Astrocyte (in vitro differentiated cells and primary cell): ENCODE data around the gene LRRN4.
"Not testable (repeated sequence)": the region's sequence is repeated elsewhere in the genome, so short reads cannot be mapped to it uniquely, and the experiment has no call there.

Experiments used
- EZH2 ChIP-seq: IDR thresholded peaks from 2 replicates; pipeline ENCODE4 v1.6.1; 2012; ENCODE audit warnings: mild to moderate bottlenecking, low read length, inconsistent platforms; ENCODE audit not compliant: insufficient read depth
- TF ChIP-seq, protein P1 (sequence below): IDR thresholded peaks from 2 replicates; pipeline ENCODE4 v1.5.1; 2011; ENCODE audit warnings: low read depth, mild to moderate bottlenecking, inconsistent platforms, low read length, moderate library complexity; ENCODE audit not compliant: insufficient read depth

DNA sequence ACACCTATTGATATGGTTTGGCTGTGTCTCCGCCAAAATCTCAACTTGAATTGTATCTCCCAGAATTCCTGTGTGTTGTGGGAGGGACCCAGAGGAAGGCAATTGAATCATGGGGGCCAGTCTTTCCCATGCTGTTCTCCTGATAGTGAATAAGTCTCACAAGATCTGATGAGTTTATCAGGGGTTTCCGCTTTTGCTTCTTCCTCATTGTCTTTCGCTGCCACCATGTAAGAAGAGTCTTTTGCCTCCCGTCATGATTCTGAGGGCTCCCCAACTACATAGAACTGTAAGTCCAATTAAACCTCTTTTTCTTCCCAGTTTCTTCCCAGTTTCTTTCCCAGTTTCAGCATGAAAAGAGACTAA, 810 bp upstream of the LRRN4 start:
- TF ChIP-seq, protein P1, sequence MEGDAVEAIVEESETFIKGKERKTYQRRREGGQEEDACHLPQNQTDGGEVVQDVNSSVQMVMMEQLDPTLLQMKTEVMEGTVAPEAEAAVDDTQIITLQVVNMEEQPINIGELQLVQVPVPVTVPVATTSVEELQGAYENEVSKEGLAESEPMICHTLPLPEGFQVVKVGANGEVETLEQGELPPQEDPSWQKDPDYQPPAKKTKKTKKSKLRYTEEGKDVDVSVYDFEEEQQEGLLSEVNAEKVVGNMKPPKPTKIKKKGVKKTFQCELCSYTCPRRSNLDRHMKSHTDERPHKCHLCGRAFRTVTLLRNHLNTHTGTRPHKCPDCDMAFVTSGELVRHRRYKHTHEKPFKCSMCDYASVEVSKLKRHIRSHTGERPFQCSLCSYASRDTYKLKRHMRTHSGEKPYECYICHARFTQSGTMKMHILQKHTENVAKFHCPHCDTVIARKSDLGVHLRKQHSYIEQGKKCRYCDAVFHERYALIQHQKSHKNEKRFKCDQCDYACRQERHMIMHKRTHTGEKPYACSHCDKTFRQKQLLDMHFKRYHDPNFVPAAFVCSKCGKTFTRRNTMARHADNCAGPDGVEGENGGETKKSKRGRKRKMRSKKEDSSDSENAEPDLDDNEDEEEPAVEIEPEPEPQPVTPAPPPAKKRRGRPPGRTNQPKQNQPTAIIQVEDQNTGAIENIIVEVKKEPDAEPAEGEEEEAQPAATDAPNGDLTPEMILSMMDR = not testable (repeated sequence)
- not testable (repeated sequence) for TF ChIP-seq EZH2
